ENCODE measurements around the gene HBM.
"Not testable (repeated sequence)": the region's sequence is repeated elsewhere in the genome, so short reads cannot be mapped to it uniquely, and the experiment has no call there.

The HBM gene

DNA sequence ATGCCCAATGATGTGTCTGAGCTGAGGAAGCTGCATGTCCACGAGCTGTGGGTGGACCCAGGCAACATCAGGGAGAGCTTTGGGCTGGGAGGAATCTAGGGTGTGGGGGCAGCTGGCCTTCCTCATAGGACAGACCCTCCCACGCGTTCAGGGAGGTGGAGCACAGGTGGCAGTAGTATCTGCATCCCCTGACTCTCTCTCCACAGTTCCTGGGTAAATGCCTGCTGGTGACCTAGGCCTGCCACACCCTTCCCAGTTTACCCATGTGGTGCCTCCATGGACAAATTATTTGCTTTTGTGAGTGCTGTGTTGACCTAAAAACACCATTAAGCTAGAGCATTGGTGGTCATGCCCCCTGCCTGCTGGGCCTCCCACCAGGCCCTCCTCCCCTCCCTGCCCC, 3.2 kb downstream of the HBM start:
- no peak for DNase-seq (ENCODE audit: low spot score)

DNA sequence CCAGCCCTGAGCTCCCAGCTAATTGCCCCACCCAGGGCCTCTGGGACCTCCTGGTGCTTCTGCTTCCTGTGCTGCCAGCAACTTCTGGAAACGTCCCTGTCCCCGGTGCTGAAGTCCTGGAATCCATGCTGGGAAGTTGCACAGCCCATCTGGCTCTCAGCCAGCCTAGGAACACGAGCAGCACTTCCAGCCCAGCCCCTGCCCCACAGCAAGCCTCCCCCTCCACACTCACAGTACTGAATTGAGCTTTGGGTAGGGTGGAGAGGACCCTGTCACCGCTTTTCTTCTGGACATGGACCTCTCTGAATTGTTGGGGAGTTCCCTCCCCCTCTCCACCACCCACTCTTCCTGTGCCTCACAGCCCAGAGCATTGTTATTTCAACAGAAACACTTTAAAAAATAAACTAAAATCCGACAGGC, 4.3 kb downstream of the HBM start:
- DNase-seq (ENCODE audit: low spot score), result peak; percentile 18

DNA sequence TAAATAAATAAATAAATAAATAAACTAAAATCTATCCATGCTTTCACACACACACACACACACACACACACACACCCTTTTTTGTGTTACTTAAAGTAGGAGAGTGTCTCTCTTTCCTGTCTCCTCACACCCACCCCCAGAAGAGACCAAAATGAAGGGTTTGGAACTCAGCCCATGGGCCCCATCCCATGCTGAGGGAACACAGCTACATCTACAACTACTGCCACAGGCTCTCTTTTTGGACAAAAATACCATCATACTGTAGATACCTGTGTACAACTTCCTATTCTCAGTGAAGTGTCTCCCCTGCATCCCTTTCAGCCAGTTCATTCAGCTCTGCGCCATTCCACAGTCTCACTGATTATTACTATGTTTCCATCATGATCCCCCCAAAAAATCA, 5.0 kb downstream of the HBM start:
- no peak for DNase-seq (ENCODE audit: low spot score)

DNA sequence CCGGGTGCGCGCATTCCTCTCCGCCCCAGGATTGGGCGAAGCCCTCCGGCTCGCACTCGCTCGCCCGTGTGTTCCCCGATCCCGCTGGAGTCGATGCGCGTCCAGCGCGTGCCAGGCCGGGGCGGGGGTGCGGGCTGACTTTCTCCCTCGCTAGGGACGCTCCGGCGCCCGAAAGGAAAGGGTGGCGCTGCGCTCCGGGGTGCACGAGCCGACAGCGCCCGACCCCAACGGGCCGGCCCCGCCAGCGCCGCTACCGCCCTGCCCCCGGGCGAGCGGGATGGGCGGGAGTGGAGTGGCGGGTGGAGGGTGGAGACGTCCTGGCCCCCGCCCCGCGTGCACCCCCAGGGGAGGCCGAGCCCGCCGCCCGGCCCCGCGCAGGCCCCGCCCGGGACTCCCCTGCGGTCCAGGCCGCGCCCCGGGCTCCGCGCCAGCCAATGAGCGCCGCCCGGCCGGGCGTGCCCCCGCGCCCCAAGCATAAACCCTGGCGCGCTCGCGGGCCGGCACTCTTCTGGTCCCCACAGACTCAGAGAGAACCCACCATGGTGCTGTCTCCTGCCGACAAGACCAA, 6.7 kb downstream of the HBM start, which contains the start of gene HBA2:
Gene HBA2 (plus strand): TSS at position 503 of the 568 bp plus-strand sequence. CDS start 37 bp downstream, at position 540.
- not testable (repeated sequence) for DNase-seq (ENCODE audit: low spot score)

DNA sequence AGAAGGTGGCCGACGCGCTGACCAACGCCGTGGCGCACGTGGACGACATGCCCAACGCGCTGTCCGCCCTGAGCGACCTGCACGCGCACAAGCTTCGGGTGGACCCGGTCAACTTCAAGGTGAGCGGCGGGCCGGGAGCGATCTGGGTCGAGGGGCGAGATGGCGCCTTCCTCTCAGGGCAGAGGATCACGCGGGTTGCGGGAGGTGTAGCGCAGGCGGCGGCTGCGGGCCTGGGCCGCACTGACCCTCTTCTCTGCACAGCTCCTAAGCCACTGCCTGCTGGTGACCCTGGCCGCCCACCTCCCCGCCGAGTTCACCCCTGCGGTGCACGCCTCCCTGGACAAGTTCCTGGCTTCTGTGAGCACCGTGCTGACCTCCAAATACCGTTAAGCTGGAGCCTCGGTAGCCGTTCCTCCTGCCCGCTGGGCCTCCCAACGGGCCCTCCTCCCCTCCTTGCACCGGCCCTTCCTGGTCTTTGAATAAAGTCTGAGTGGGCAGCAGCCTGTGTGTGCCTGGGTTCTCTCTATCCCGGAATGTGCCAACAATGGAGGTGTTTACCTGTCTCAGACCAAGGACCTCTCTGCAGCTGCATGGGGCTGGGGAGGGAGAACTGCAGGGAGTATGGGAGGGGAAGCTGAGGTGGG, 7.6 kb downstream of the HBM start:
- DNase-seq (ENCODE audit: low spot score), result not testable (repeated sequence)

DNA sequence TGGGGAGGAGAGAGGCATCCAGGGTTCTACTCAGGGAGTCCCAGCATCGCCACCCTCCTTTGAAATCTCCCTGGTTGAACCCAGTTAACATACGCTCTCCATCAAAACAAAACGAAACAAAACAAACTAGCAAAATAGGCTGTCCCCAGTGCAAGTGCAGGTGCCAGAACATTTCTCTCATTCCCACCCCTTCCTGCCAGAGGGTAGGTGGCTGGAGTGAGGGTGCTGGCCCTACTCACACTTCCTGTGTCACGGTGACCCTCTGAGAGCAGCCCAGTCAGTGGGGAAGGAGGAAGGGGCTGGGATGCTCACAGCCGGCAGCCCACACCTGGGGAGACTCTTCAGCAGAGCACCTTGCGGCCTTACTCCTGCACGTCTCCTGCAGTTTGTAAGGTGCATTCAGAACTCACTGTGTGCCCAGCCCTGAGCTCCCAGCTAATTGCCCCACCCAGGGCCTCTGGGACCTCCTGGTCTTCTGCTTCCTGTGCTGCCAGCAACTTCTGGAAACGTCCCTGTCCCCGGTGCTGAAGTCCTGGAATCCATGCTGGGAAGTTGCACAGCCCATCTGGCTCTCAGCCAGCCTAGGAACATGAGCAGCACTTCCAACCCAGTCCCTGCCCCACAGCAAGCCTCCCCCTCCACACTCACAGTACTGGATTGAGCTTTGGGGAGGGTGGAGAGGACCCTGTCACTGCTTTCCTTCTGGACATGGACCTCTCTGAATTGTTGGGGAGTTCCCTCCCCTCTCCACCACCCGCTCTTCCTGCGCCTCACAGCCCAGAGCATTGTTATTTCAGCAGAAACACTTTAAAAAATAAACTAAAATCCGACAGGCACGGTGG, 8.4 kb downstream of the HBM start:
- not testable (repeated sequence) for DNase-seq (ENCODE audit: low spot score)

DNA sequence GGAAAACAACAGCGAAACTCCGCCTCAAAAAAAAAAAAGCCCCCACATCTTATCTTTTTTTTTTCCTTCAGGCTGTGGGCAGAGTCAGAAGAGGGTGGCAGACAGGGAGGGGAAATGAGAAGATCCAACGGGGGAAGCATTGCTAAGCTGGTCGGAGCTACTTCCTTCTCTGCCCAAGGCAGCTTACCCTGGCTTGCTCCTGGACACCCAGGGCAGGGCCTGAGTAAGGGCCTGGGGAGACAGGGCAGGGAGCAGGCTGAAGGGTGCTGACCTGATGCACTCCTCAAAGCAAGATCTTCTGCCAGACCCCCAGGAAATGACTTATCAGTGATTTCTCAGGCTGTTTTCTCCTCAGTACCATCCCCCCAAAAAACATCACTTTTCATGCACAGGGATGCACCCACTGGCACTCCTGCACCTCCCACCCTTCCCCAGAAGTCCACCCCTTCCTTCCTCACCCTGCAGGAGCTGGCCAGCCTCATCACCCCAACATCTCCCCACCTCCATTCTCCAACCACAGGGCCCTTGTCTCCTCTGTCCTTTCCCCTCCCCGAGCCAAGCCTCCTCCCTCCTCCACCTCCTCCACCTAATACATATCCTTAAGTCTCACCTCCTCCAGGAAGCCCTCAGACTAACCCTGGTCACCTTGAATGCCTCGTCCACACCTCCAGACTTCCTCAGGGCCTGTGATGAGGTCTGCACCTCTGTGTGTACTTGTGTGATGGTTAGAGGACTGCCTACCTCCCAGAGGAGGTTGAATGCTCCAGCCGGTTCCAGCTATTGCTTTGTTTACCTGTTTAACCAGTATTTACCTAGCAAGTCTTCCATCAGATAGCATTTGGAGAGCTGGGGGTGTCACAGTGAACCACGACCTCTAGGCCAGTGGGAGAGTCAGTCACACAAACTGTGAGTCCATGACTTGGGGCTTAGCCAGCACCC, 9.5 kb downstream of the HBM start:
- no peak for DNase-seq (ENCODE audit: low spot score)

DNA sequence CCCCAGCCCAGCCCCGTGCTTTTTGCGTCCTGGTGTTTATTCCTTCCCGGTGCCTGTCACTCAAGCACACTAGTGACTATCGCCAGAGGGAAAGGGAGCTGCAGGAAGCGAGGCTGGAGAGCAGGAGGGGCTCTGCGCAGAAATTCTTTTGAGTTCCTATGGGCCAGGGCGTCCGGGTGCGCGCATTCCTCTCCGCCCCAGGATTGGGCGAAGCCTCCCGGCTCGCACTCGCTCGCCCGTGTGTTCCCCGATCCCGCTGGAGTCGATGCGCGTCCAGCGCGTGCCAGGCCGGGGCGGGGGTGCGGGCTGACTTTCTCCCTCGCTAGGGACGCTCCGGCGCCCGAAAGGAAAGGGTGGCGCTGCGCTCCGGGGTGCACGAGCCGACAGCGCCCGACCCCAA, 10.2 kb downstream of the HBM start:
- not testable (repeated sequence) for DNase-seq (ENCODE audit: low spot score)

DNA sequence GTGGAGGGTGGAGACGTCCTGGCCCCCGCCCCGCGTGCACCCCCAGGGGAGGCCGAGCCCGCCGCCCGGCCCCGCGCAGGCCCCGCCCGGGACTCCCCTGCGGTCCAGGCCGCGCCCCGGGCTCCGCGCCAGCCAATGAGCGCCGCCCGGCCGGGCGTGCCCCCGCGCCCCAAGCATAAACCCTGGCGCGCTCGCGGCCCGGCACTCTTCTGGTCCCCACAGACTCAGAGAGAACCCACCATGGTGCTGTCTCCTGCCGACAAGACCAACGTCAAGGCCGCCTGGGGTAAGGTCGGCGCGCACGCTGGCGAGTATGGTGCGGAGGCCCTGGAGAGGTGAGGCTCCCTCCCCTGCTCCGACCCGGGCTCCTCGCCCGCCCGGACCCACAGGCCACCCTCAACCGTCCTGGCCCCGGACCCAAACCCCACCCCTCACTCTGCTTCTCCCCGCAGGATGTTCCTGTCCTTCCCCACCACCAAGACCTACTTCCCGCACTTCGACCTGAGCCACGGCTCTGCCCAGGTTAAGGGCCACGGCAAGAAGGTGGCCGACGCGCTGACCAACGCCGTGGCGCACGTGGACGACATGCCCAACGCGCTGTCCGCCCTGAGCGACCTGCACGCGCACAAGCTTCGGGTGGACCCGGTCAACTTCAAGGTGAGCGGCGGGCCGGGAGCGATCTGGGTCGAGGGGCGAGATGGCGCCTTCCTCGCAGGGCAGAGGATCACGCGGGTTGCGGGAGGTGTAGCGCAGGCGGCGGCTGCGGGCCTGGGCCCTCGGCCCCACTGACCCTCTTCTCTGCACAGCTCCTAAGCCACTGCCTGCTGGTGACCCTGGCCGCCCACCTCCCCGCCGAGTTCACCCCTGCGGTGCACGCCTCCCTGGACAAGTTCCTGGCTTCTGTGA, 11.0 kb downstream of the HBM start, which contains the start of gene HBA1:
Gene HBA1 (plus strand): TSS at position 204 of the 906 bp plus-strand sequence. CDS start 37 bp downstream, at position 241.
- not testable (repeated sequence) for DNase-seq (ENCODE audit: low spot score)

DNA sequence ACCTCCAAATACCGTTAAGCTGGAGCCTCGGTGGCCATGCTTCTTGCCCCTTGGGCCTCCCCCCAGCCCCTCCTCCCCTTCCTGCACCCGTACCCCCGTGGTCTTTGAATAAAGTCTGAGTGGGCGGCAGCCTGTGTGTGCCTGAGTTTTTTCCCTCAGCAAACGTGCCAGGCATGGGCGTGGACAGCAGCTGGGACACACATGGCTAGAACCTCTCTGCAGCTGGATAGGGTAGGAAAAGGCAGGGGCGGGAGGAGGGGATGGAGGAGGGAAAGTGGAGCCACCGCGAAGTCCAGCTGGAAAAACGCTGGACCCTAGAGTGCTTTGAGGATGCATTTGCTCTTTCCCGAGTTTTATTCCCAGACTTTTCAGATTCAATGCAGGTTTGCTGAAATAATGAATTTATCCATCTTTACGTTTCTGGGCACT, 11.6 kb downstream of the HBM start:
- peak; percentile 85 for DNase-seq (ENCODE audit: low spot score)

DNA sequence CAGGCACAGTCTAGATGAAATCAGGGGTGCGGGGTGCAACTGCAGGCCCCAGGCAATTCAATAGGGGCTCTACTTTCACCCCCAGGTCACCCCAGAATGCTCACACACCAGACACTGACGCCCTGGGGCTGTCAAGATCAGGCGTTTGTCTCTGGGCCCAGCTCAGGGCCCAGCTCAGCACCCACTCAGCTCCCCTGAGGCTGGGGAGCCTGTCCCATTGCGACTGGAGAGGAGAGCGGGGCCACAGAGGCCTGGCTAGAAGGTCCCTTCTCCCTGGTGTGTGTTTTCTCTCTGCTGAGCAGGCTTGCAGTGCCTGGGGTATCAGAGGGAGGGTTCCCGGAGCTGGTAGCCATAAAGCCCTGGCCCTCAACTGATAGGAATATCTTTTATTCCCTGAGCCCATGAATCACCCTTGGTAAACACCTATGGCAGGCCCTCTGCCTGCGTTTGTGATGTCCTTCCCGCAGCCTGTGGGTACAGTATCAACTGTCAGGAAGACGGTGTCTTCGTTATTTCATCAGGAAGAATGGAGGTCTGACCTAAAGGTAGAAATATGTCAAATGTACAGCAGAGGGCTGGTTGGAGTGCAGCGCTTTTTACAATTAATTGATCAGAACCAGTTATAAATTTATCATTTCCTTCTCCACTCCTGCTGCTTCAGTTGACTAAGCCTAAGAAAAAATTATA, 12.3 kb downstream of the HBM start:
- DNase-seq (ENCODE audit: low spot score), result peak; percentile 35

DNA sequence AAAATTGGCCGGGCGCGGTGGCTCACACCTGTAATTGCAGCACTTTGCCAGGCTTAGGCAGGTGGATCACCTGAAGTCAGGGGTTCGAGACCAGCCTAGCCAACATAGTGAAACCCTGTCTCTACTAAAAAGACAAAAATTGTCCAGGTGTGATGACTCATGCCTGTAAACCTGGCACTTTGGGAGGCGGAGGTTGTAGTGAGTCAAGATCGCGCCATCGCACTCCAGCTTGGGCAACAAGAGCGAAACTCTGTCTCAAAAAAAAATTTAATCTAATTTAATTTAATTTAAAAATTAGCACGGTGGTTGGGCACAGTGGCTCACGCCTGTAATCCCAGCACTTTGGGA, 12.9 kb downstream of the HBM start:
- no peak for DNase-seq (ENCODE audit: low spot score)

DNA sequence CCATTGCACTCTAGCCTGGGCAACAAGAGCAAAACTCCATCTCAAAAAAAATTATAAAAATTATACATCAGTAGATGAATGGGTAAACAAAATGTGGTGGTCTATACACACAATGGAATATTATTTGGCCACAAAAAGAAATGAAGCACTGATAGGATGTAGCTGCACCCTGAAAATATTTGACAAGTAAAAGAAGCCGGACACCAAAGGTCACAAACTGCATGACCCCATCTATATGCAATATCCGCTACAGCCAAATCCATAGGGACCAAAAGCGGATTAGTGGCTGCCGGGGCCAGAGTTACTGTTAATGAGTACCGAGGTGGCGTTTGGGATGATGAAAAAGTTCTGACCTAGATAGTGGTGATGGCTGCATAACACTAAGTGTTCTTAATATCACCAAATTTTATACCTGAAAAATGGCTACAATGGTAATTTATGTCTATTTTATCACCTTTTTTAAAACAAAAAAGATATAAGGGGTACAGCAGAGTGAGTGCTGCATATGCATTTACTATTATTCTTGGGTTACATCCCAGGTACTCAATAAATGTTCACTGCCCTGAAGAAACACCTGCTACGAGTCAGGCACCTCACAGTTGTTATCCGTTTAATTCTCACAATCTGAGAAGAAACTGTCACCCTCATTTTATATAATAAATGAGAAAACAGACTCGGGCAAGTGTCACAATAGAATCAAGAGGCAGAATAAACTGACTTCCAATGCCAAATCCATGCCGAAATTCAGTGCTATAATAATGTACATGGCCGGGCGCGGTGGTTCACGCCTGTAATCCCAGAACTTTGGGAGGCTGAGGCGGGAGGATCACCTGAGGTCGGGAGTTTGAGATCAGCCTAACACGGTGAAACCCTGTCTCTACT, 13.7 kb downstream of the HBM start:
- no peak for DNase-seq (ENCODE audit: low spot score)

DNA sequence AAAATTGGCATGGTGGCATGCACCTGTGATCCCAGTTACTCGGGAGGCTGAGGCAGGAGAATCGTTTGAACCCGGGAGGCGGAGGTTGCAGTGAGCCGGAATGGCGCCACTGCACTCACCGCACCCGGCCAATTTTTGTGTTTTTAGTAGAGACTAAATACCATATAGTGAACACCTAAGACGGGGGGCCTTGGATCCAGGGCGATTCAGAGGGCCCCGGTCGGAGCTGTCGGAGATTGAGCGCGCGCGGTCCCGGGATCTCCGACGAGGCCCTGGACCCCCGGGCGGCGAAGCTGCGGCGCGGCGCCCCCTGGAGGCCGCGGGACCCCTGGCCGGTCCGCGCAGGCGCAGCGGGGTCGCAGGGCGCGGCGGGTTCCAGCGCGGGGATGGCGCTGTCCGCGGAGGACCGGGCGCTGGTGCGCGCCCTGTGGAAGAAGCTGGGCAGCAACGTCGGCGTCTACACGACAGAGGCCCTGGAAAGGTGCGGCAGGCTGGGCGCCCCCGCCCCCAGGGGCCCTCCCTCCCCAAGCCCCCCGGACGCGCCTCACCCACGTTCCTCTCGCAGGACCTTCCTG, 14.4 kb downstream of the HBM start, which contains the start of gene HBQ1:
Gene HBQ1 (plus strand): TSS at position 359 of the 575 bp plus-strand sequence. CDS start 28 bp downstream, at position 387.
- peak; percentile 27 for DNase-seq (ENCODE audit: low spot score)

DNA sequence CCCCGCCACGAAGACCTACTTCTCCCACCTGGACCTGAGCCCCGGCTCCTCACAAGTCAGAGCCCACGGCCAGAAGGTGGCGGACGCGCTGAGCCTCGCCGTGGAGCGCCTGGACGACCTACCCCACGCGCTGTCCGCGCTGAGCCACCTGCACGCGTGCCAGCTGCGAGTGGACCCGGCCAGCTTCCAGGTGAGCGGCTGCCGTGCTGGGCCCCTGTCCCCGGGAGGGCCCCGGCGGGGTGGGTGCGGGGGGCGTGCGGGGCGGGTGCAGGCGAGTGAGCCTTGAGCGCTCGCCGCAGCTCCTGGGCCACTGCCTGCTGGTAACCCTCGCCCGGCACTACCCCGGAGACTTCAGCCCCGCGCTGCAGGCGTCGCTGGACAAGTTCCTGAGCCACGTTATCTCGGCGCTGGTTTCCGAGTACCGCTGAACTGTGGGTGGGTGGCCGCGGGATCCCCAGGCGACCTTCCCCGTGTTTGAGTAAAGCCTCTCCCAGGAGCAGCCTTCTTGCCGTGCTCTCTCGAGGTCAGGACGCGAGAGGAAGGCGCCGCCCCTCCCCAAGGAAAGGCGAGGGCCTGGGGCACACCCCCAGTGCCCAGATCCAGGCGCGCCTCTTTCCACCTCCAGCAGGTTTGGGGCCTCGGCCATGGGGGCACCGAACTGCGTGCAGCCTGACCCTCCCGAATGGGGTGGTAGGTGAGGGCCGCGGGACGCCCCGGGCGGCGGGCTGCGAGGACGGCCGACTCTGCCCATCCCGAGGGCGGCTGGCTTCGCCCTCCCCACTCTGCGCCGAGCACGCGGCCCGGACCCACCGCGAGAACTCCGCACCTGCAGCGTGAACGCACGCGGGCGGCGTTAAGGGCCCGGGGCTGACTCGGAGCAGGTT, 15.1 kb downstream of the HBM start:
- DNase-seq (ENCODE audit: low spot score), result peak; percentile 74

DNA sequence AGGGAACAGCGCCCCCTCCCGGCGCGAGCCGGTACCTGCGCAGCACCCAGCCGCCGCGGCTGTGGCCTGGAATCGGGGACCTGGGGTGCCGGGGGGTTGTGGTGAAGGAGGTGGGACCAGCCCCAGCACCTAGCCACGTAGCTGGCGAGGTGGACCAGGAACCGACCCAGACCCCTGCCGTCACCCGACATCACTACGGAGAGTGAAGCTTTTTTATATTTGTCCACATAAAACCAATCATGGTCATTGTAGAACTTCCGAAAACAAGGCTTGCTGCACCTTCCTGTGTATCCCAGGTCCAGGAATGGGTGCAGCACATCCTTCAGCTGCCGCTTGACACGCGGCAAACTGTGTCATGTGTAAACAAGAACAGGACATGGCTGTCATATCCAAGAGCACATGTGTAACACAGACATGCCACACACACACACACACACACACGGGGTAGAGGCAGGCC, 15.8 kb downstream of the HBM start:
- DNase-seq (ENCODE audit: low spot score), result peak; percentile 17

DNA sequence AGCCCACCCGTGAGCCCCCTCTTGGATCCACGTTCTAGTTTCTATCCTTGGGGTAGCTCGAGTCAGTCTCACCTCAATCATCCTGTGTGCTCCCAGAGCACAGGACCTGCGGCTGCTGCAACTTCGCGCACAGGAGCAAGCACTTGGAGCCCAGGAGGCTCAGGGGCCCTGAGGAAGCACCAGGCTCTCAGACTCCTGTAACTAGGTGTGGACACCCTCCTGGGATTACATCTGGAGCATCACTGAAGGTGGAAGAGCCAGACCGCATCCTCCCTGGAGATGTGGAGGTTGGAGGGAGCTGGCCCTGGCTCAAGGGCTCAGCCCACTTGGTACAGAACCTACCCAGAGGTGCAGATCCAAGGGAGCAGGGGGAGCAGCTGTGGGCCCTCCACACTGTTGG, 17.2 kb downstream of the HBM start:
- no peak for DNase-seq (ENCODE audit: low spot score)
